ENCODE results near the gene GLIS1.

The GLIS1 gene

GRCh38 chr1:53532912-53533311 lies 206.1 kb downstream of the GLIS1 start:
- no peaks in the 10 kb centered on the region for H3F3A ChIP-seq (ENCODE audit: low read depth)
- H3K4me2 ChIP-seq (ENCODE audit: low read depth, low read length, poor library complexity, severe bottlenecking), result no peak overlapping the region
- H4K20me1 ChIP-seq (ENCODE audit: insufficient read depth, low read length, poor library complexity, severe bottlenecking), result no peaks in the 10 kb centered on the region
- no peaks in the 10 kb centered on the region for H3K79me2 ChIP-seq (ENCODE audit: insufficient read depth, low read length)
- H3K9ac ChIP-seq (ENCODE audit: low read depth, low read length, poor library complexity, severe bottlenecking), result no peak overlapping the region
- H3K4me3 ChIP-seq (ENCODE audit: low read length, poor library complexity, severe bottlenecking), result no peak overlapping the region
- no peak overlapping the region for H2AFZ ChIP-seq (ENCODE audit: low read length)
- TF ChIP-seq CTCF (conservative IDR thresholded peaks at IDR 0.05; ENCODE audit: low read length) (no peak), EZH2phosphoT487 (IDR thresholded peaks at IDR 0.05; ENCODE audit: borderline replicate concordance) (no peak)
- peaks cover 18% of the 10 kb centered on the region for H3K4me1 ChIP-seq (ENCODE audit: insufficient read depth, low read length, poor library complexity, severe bottlenecking)
- H3K9me3 ChIP-seq (ENCODE audit: insufficient read depth, low read depth, low read length), result no peaks in the 10 kb centered on the region
- H3K36me3 ChIP-seq (ENCODE audit: insufficient read depth, low read length), result no peaks in the 10 kb centered on the region
- no peaks in the 10 kb centered on the region for H3K9me2 ChIP-seq (replicated peaks; ENCODE audit: low read depth, low read length)
- no peaks in the 10 kb centered on the region for H3K27me3 ChIP-seq (ENCODE audit: insufficient read depth, low read length, poor library complexity, severe bottlenecking)

GRCh38 chr1:53532377-53532776 lies 206.6 kb downstream of the GLIS1 start:
- TF ChIP-seq EZH2phosphoT487 (IDR thresholded peaks at IDR 0.05; ENCODE audit: borderline replicate concordance) (no peak), CTCF (conservative IDR thresholded peaks at IDR 0.05; ENCODE audit: low read length) (no peak)
- Histone ChIP-seq H3K4me1 (ENCODE audit: insufficient read depth, low read length, poor library complexity, severe bottlenecking) (peaks cover 24% of the 10 kb centered on the region), H3K4me2 (ENCODE audit: low read depth, low read length, poor library complexity, severe bottlenecking) (no peak overlapping the region)

GRCh38 chr1:53530550-53530949 lies 208.4 kb downstream of the GLIS1 start:
- H3K27me3 ChIP-seq (ENCODE audit: insufficient read depth, low read length, poor library complexity, severe bottlenecking), result no peaks in the 10 kb centered on the region
- no peaks in the 10 kb centered on the region for H3F3A ChIP-seq (ENCODE audit: low read depth)
- no peaks in the 10 kb centered on the region for H3K79me2 ChIP-seq (ENCODE audit: insufficient read depth, low read length)
- H3K9ac ChIP-seq (ENCODE audit: low read depth, low read length, poor library complexity, severe bottlenecking), result no peak overlapping the region
- no peaks in the 10 kb centered on the region for H4K20me1 ChIP-seq (ENCODE audit: insufficient read depth, low read length, poor library complexity, severe bottlenecking)
- TF ChIP-seq CTCF (conservative IDR thresholded peaks at IDR 0.05; ENCODE audit: low read length) (no peak), EZH2phosphoT487 (IDR thresholded peaks at IDR 0.05; ENCODE audit: borderline replicate concordance) (no peak)
- no peaks in the 10 kb centered on the region for H3K9me3 ChIP-seq (ENCODE audit: insufficient read depth, low read depth, low read length)
- peaks cover 30% of the 10 kb centered on the region for H3K4me1 ChIP-seq (ENCODE audit: insufficient read depth, low read length, poor library complexity, severe bottlenecking)
- no peak overlapping the region for H3K4me2 ChIP-seq (ENCODE audit: low read depth, low read length, poor library complexity, severe bottlenecking)
- no peaks in the 10 kb centered on the region for H3K36me3 ChIP-seq (ENCODE audit: insufficient read depth, low read length)
- H3K9me2 ChIP-seq (replicated peaks; ENCODE audit: low read depth, low read length), result no peaks in the 10 kb centered on the region
- H3K4me3 ChIP-seq (ENCODE audit: low read length, poor library complexity, severe bottlenecking), result no peak overlapping the region
- no peak overlapping the region for H2AFZ ChIP-seq (ENCODE audit: low read length)

More at GRCh38 chr1:53532377-53532776, 206.6 kb downstream of the GLIS1 start:
- peak overlapping the region; percentile 27 for H3K9ac ChIP-seq (ENCODE audit: low read depth, low read length, poor library complexity, severe bottlenecking)
- no peaks in the 10 kb centered on the region for H4K20me1 ChIP-seq (ENCODE audit: insufficient read depth, low read length, poor library complexity, severe bottlenecking)
- no peaks in the 10 kb centered on the region for H3F3A ChIP-seq (ENCODE audit: low read depth)
- H3K4me3 ChIP-seq (ENCODE audit: low read length, poor library complexity, severe bottlenecking), result no peak overlapping the region
- no peaks in the 10 kb centered on the region for H3K79me2 ChIP-seq (ENCODE audit: insufficient read depth, low read length)
- H2AFZ ChIP-seq (ENCODE audit: low read length), result 0 out of 2 replicates have a peak overlapping the region, but pooled peaks have one; percentile 23
- no peaks in the 10 kb centered on the region for H3K9me2 ChIP-seq (replicated peaks; ENCODE audit: low read depth, low read length)
- no peaks in the 10 kb centered on the region for H3K27me3 ChIP-seq (ENCODE audit: insufficient read depth, low read length, poor library complexity, severe bottlenecking)
- no peaks in the 10 kb centered on the region for H3K9me3 ChIP-seq (ENCODE audit: insufficient read depth, low read depth, low read length)
- no peaks in the 10 kb centered on the region for H3K36me3 ChIP-seq (ENCODE audit: insufficient read depth, low read length)
